Stimulated activated CD8-positive, alpha-beta memory T cell treated with anti-CD3 and anti-CD28 coated beads, Interleukin-4, amount 100 ng/mL, for 4 hours (primary cell): ENCODE measurements around the gene MCL1.
"Not testable (repeated sequence)": the region's sequence is repeated elsewhere in the genome, so short reads cannot be mapped to it uniquely, and the experiment has no call there.

Experiments used
- DNase-seq, 2 donors: peaks; one replicate each; pipeline ENCODE4 v3.0.0-alpha.2; 2020; ENCODE audit warnings: low read depth in 2 of 2, low spot score in 1 of 2

Gene MCL1

GRCh38 chr1:150603711-150604110, 24.3 kb upstream of the MCL1 start:
- DNase-seq = no peak

- not testable (repeated sequence) for DNase-seq
Observed at GRCh38 chr1:150602372-150602771, 23.0 kb upstream of the MCL1 start.

DNA sequence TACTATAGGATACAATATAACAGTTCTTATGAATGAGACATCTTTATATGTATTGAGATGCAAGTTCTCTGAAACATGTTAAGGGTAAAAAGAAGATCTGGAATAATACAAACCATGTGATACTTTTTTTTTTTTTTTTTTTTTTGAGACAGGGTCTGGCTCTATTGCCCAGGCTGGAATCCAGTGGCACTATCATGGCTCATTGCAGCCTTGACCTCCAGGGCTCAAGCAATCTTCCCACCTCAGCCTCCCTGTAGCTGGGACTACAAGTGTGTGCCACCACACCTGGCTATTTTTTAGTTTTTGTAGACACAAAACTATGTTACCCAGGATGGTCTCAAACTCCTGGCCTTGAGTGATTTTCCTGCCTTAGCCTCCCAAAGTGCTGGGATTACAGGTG, 22.1 kb upstream of the MCL1 start:
- DNase-seq = no peak

DNA sequence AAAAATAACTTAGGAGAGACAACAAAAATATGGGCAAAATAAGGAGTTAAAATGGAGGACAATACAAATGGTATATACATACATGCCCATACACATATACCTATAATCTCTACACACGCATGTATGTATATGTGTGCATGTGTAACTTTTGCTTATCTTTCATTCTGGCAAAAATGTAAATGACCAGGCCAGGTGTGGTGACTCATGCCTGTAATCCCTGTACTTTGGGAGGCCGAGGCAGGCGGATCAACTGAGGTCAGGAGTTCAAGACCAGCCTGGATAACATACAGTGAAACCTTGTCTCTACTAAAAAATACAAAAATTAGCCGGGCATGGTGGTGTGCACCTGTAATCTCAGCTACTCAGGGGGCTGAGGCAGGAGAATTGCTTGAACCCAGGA, 18.9 kb upstream of the MCL1 start:
- DNase-seq = not testable (repeated sequence)

- no peak for DNase-seq
Observed at GRCh38 chr1:150596976-150597375, 17.6 kb upstream of the MCL1 start.

GRCh38 chr1:150596095-150596892, 16.9 kb upstream of the MCL1 start:
- no peak for DNase-seq

- no peak for DNase-seq
Observed at GRCh38 chr1:150582371-150582770, 3.0 kb upstream of the MCL1 start.

- not testable (repeated sequence) for DNase-seq
Observed at GRCh38 chr1:150581962-150582361, 2.6 kb upstream of the MCL1 start.

- DNase-seq = not testable (repeated sequence)
Observed at GRCh38 chr1:150581437-150581836, 2.0 kb upstream of the MCL1 start.

GRCh38 chr1:150580966-150581365, 1.6 kb upstream of the MCL1 start:
- not testable (repeated sequence) for DNase-seq

DNA sequence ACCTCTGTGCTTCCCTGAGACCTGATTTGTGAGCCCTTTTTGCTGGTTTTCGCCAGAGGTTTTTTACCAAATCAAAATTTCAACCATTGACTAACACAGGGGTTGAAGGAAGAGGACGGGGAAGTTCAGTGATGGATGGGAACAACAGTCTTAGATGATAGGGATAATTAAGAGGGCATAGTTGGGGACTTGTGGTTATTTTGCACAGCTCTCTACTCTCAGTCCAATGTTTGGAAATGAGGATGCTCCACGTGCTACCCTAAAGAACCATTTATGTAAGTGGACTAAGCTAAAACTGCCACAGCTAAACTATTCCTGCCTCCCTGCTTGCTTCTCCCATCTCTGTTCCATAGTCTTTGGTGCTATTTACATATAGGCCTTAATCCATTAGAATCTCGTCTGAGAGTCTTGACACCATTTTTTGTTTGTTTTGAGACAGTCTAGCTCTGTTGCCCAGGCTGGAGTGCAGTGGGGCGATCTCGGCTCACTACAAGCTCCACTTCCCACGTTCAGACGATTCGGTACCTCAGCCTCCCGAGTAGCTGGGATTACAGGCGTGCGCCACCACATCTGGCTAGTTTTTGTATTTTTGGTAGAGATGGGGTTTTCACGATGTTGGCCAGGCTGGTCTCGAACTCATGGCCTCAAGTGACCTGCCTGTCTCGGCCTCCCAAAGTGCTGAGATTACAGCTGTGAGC, 684 bp upstream of the MCL1 start:
- DNase-seq = no peak

DNA sequence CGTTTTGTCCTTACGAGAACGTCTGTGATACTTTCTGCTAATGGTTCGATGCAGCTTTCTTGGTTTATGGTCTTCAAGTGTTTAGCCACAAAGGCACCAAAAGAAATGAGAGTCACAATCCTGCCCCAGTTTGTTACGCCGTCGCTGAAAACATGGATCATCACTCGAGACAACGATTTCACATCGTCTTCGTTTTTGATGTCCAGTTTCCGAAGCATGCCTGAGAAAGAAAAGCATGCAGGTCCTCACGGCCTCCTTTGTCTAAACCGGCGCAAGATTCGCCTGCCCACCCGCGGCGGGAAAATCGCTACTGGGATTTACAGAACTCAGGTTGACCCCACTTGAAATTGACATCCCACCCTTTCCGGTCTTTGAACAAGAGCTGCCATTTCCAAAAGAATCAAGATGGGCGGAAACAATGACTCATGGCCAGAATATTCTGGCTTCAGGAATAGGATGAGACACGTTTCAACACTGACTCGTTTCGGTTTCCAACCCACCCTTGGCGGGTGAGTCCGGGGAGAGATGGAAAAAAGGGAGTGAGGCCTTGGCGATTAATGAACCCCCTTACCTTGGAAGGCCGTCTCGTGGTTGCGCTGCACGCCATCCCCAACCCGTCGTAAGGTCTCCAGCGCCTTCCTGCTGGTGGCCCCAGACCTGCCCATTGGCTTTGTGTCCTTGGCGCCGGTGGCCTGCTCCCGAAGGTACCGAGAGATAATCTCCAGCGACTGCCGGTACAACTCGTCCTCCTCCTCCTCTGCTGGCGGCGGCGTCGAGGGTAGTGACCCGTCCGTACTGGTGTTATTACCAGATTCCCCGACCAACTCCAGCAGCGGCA, 919 bp downstream of the MCL1 start:
- DNase-seq = no peak

GRCh38 chr1:150577557-150578271, 1.7 kb downstream of the MCL1 start:
- no peak for DNase-seq

DNA sequence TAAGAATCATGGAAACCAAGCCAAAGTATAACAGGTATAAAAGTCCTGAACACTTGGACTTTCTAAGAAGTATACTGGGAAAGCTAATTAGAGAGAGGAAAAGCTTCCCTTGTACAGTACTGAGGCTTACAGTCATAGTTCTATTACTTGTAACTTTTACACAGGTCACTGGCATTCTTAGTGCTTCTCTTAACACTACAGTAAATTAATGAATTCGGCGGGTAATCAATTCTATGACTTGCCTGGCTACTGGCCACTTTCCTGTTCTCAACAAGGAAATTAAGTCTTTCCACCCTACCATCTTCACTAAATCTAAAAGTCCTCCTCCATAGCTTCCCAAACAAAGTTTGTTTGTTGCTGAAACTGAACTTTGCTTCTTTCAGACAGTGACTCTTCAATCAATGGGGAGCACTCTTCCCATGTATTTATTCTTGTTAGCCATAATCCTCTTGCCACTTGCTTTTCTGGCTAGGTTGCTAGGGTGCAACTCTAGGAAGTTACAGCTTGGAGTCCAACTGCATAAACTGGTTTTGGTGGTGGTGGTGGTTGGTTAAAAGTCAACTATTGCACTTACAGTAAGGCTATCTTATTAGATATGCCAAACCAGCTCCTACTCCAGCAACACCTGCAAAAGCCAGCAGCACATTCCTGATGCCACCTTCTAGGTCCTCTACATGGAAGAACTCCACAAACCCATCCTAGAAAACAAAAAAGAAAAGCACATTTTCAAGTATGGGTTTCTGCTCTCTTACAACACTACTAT, 2.4 kb downstream of the MCL1 start:
- no peak for DNase-seq

GRCh38 chr1:150576367-150576711, 3.1 kb downstream of the MCL1 start:
- no peak for DNase-seq

DNA sequence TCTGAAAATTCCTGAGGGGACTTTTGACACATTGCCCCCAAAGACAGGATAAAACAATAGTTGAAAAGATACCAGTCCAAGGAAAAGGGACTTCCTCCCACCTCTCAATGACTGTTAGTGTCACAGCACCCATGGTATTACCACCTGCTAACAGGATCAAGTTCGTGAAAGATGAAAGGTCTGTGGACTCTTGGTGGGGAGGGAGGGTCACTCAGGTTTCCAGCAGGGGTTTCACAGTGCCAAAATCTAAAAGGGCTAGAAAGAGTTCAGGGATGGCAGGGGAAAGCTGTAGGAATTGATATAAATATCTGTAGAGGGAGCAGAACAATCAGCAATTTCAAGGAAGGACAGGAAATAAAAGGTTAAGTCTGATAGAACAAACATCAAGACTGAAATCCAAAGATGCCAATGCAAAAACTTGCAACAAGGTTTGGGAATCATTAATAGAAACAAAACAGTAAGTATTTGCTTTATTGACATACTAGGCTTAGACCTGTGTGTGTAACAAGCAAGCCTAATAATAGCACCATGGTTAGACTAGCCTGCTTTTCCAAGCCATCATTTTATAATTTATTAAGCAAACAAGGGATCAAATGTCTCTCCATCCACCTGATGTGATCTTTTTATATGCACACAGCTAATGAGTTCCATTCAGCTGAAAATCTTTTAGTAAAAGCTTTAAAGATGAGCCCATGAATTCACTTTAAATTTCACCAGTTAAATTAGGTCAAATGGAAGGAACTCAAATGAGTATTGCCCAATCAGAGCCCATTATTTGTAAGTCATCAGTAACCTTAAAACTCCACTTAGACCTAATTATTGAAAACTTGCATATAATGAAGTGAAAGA, 3.7 kb downstream of the MCL1 start:
- no peak for DNase-seq

GRCh38 chr1:150575072-150575489, 4.3 kb downstream of the MCL1 start:
- DNase-seq = no peak

GRCh38 chr1:150574260-150575071, 4.9 kb downstream of the MCL1 start:
- DNase-seq = no peak

- DNase-seq = not testable (repeated sequence)
Observed at GRCh38 chr1:150573648-150574071, 5.8 kb downstream of the MCL1 start.
